GOT3 (cell line): ENCODE measurements around the gene CACNA1D.

ENCODE experiments used
- DNase-seq: peaks from one replicate; lab custom pipeline; 2025; ENCODE audit warnings: mixed read lengths; lab: John Stamatoyannopoulos, UW

Gene CACNA1D

DNA sequence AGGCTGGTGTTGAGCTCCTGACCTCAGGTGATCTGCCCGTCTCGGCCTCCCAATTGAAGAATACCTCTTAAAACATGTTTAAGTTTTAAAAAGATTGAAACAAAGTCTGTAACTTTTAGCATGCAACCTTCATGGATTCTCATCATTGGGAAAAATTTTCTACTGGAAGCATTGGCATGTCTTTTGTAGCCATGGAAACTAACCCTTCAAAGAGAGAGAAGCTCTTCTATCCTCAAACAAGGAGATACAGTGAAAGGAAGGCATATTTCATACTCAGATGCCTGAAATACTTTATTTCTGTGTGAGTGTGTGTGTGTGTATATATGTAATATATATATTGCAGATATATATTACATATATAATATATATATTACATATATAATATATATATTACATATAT lies 196.9 kb downstream of the CACNA1D start:
- DNase-seq = no peak

DNA sequence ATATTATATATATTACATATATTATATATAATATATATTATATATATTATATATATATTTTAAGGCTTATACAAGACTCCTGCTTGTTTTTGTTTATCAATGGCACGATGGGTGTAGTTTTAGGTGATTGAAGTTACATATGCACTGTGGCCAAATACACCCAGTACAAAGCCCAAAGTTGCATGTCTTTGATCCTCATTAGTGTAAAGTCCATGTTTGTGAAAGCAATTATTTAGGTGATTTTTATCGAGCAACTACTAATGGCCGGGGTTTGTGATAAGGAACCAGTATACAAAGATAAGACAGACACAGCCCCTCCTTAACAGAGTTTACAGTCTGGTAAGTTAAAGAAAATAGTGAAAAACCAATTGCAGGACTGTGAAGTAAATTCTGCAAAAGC lies 197.5 kb downstream of the CACNA1D start:
- no peak for DNase-seq

DNA sequence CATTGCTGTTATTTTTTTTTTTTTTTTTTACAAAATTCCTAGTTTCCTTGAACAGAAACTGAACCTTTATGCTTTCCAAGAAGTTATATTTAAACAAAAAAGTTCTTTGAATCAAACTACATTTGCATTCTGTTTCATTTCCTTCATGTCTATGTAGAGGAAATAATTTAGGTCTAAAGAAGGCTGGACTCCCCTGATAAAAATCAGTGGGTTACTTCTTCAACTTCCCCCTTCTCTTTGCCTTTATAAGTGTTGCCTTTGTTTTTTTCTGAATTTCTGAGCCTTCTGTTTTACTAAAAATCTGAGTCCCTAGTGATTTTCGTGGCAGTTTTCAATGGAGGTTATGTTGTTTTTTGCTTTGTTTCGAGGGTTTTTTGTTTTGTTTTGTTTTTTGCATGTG lies 199.0 kb downstream of the CACNA1D start:
- DNase-seq = no peak

DNA sequence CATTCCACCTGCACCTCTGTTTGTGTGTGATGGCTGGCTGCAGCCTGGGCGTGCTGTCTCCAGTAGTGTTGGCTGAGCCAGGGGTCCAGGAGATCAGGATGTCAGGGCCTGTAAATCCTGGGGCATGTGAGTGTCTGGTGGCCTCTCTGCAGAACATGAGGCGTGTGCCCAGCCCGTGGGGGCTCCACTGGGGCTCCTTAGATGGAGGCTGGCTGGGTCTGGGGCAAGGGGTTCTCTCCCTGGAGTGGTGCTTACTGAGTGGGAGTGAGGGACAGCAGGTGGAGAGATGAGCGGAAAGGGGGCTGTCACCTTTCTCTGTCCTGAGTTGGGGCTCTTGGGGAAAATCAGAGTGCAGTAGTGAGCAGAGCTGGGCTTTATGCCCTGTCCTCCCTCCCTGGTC lies 199.6 kb downstream of the CACNA1D start:
- DNase-seq = no peak

DNA sequence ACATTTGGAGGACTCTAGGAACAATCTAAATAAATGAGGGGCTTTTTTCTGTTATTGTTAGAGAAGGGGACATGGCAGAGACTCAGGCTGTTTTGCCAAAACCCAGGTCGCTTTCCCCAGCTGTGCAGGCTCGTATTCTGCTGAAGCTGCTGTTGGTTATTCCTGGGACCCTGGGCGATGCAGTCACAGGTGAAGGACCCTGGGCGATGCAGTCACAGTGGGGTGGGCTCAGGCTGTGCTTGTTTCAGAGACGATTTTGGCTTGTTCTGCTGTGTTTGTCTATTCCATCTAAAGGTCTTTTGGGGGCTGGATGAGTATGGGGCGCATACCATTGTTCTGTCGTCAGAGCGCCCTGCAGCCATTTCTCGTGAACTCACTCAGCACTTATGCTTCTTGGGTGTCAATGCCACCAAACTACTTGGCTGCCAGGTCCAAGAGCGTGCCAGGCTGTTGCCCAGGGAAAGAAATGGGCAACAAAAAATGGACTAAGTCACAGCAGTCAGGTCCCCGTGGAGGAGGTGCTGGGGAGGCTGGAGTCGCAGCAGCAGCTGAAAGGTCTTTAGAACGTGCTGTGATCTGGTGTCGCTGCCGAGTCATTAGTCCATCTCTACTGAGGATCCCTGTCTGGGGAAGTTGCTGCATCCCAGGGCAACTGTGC lies 200.4 kb downstream of the CACNA1D start:
- DNase-seq = no peak

DNA sequence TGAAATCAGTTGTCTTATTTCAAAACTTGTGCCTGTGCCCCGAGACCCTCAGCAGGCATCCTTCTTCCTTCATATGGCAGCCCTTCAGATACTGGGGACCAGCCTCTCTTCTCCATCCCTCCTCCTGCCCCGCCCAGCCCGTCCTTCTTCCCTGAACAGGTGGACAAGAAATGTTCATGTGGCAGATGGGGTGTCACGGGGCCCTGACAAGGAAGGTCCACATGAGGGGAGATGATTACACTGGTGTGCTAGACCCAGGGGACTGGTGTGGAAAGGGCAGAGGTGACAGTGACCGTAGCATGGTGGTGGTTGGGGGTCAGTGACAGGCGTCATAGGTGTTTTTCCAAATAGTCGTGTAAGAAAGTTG lies 200.9 kb downstream of the CACNA1D start:
- DNase-seq = no peak

DNA sequence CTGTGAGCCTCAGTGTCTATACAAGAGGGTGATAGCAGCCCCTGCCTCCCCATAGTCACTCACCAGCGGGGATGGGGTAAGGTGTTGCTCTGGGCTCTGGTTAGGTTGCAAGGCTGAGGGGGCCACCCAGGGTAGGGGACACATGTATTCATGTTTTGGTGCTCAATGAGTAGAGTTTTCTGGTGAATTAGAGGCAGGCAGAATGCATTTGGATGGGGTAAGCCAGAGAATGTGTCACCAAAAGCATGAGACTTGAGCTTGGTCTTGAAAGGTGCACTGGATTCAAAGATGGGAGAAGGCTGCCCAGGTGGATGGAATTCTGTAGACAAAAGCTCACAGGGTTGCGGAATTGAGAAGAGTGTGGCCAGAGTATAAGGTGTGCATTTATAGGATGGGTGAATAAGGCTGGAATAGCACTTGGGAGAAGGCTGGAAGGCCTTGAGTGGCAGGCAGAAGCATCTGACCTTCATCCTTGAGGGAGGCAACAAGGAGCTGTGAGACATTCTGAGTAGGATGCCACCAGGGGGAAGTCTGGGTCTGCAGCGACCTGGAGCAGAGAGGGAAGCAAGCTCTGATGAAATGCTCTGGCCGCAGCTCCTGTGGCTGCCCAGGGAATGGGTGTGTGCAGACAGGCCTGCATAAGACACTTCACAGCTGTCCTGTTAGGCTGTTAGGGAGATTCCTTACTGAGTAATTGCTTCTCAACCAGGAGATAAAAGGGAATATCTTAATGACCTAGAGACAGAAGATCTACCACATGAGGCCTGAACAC lies 202.2 kb downstream of the CACNA1D start:
- DNase-seq = no peak

DNA sequence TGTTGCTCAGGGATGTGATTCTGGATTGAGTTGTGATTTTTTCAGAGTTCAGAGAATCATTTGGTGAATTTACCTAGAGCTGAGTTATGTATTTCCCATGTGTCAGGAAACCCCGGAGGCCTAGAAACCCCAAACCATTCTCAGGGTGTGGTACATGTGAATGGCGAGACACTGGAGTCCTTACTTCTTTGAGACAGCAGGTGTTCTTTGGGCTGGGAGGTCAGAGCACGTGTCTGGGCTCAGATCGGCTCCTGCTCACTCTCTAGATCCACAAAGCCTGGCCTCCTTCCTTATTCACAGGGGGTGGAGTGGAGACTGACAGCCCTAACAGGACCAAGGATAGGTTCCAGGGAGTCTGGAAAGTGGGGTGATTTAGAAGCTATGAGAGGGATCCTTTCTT lies 206.0 kb downstream of the CACNA1D start:
- DNase-seq = no peak

DNA sequence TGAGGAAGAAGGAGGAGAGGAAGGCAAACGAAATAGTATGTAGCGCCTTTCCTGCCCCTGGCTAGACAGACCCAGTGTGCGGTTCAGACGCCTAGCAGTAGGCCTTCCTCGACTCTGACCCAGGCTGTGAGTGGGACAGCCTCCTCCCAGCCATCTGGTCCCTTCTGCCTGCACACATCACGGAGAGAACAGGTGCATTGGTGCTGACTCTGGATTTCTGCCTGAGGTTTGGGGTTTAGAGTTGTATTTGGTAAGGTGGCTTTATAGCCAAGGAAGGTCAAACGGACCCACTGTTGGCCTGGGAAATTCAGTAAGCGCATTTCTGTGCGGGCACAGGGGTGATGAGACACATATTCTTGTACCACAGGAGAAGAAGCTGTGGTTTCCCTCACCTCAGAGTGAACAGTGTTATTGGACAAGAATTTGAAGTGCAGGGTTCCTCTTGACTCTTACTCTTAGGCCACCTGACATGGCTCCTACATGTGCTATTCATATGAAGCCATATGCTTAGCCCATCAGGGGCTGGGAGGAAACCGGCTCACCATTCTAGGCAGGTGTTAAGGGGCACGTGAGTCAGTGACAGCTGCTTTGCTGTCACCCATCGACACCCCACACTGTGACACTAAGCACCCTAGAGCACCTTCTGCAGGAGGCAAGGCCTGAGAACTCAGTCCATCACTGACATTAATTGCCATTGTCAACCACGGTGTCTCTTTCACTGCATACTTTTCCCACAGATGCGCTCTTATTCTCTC lies 208.5 kb downstream of the CACNA1D start:
- no peak for DNase-seq

DNA sequence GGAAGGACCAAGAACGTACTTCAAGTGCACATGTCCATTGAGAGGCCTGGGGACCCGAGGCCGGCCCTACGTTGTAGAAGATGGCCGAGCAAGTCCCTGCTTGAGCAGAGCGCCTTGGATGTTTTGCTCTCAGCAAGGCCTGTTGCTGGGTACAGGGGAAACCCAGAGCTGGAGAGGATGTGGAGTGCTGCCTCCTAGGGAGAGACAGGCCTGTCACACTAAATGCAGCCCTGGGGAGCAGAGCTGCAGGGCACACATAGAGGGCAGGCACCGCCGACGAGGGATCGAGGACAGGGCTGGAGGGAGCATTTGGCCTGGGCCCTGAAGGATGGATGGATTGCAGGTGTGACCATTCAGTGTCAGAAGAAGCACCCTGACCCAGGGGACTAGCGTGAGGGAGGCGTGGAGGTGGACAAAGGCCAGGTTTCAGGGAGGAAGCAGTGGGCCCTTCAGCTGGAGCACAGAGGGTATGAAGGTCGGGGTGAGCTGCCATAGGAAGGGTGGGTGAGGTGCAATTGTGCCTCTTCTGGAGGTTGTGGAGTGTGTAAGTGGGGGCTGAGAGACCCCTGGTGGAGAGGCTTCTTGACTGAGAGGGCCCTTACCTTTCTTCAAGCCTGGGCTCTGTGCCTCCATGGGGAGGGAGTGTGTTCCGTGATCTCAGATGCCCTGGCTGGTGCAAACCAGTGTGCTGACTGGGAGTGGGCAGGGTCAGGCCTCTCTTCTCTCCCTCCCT lies 209.4 kb downstream of the CACNA1D start:
- DNase-seq = no peak

DNA sequence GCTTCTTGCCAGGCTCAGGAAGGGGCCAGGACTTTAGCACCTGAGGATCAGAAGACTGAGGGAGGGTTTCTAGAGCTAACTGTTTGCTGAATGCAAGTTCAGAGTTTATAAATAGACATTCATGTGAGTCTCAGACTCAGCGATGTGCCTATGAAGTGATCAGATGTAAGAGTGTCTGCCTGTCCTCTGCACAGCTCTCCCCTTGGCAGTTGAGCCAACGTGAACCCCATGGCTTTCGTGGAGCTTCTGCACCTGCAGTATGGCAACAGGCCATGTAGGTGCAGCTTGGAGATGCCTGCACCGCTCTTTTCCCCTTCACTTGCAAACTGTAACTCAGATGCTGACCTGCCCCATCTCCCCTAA lies 209.9 kb downstream of the CACNA1D start:
- no peak for DNase-seq

DNA sequence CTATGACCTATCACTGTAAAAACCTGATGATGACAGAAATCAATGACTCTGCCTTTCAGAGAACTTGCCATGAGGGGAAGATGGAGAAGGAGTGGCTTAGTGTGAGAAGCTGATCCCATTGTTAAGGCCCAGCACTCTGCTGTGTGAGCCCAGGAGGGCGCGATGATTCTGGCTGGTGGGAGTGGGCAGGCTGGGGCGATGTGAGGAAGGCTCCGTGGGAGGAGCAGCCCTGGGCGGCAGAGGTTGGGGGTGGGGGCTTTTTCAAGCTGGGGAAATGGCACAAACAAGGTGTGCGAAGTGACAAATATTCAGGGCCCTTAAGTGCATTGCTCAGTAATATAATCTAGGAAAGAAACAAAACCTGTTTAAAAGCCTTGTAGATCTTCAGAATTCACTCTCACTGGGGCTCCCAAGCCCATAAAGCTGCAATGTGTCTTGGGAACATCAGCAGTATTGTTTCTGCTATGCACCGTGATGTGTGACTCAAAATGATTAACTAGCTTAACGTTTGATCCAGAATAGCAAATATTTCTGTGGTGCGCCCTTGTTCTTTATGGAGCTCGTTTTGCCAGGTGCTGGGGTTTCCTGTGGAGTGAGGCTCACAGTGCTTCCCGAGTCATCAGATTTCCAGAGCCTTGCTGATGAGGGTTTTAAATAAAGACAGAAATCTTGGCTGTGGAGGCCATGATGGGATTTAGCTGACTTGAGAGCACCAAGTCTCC lies 210.8 kb downstream of the CACNA1D start:
- DNase-seq = no peak

DNA sequence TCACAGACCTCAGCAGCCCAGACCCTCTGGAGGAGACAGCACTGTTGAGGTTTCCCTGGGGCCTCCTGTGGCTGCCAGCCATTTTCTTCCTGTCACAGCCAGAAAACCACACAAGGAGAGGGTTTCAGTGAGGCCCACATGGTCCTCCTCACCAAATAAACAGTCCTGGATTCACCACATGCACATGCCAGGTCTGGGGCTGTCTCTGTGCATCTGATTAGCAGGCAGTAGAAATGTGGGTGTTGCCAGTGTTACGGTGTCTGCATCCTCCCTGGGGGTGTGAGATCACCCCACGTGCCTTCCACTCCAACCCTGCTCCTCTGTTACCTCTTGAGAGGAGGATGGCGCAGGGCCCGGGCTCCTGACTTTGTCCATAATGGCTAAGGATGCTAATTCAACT lies 211.4 kb downstream of the CACNA1D start:
- no peak for DNase-seq

DNA sequence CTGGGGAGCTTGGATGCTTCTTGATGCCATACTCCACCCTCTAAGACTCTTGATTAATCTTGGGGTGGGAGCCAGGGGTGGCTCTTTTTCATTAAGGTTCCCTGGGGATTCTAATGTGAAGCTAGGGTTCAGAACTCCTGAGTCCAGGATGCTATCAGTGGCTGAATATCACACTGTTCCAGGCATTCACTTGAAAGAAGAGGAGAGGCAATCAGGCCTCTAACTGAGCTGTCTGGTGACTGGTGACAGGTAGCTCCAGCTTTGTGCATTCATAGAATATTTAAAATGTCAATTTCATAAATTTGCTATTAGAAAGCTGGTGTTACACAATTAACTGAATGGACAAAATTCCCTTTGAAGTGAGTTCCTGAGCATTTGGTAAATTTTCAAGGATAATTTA lies 212.8 kb downstream of the CACNA1D start:
- DNase-seq = no peak

DNA sequence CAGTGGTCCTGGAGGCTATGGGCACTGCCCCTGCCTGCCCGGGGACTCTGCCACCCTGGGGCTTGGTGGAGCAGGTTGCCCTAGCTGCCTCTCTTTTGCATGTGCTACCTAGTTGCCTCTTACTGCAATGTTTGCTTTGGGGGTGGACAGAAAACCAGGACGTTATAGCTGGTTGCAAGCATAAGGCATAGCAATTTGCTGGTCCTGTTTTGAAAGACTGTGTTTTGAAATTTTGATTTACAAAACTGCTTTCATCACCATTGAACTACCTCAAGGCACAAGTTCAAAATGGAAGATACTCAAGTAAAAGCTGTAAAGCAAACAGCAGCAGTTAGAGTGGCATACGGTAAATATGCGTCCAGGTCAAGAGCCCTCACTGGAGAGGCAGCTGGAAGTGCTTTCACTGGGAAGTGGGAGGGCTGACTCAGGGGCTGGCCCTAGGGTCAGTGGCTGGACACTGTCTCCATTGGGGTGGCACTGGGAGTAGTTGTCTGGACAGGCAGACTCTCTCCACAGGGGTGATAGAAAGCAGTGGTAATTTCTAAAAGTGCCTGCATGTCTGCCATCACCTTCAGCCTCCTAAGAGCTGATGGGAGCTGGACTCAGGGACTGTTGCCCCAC lies 213.7 kb downstream of the CACNA1D start:
- DNase-seq = no peak

DNA sequence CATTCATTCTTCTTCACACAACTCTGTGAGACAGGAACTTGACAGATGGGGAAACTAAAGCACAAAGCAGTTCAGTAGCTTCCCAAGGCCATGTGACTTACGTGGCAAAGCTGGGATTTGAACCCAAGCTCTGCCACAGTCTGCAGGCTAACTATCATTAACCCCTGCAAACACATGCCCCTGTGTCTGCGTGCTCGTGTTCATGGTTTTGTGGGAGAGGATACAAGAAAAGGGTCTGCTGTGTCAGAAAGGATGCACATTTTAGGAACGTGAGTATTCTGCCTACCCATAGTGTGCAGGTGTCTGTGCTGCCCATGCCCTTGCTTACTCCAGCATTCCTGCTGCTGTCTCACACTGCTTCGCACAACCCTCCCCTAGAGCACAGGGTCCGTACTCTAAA lies 214.8 kb downstream of the CACNA1D start:
- DNase-seq = no peak

DNA sequence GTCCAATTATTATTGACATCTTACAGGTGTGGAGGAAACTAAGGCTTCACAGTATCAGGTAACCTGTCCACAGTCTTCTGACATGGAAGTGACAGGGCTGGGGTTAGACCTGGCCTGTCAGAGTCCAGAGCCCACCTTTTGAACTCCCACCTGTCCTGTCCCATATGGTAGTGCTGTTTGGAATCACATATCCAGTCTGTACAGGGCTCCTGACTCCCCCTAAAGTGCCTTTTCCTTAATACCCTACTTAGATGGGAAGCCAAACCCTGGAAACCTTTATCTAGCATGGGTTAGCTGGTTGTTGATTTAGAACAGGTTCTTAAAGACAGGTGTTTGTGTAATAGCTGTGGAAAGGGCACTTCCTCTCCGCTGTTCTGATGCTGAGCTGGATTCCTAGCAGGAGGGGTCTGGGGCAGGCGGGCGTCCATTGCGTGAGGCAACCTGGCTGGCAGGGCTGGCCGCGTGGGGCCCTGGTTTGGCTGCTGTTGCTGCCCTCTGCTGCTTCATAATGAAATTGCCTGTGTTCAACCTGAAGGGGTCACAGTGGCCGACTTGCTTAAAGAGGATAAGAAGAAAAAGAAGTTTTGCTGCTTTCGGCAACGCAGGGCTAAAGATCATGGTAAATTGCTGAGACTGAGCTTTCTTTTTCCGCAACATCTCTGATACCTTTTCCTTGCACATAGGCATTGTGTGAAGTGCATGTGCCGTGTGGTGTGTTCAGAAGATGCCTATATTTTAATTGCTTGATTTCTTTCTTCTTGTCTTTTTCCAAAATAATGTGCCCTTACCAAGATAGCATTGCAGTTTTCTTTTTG lies 215.7 kb downstream of the CACNA1D start:
- no peak for DNase-seq

DNA sequence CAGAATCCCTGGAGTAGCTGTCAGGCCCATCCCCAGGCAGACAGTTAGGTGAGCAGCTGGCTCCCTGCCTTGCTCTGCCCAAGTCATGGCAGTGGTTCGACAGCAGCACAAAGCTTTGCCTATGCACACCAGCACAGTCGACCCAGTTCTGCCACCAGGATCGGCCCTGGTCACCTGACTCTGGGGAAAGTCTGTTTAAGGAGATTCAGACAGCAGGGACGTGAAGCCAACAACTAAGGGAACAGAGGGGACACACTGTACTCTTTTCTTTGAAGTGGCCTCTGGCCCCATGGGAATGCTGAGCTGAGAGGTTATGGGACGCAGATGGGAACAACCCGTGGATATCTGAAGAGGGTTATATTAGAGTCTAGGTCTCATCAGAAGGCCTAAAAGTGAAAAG lies 217.0 kb downstream of the CACNA1D start:
- no peak for DNase-seq

DNA sequence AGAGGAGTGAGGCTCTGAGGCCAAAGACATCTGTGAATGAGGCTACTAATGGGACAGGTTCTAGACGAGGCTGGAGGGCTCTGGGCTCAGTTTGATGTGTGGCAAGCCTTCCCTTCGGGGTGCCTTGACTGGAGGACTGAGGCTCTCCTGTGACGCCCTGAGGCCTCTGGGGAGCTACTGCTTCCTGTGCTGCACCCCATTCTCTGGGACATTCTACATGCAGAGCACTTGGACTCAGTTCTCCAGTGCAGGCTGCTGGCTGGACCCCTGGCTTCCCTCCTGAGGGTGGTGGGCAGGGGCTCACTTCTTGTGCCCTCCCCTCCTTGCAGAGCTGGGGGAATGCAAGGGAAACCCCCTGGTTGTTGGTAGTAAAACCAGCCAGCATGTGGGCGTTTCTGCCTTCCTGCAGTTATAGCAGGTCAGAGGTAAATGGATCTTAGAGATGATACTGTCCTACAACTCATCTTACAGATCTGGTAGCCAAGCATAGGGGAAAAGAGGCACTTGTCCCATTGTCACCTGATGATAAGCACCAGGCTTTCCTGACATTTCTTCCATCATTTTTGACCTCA lies 218.5 kb downstream of the CACNA1D start:
- no peak for DNase-seq

DNA sequence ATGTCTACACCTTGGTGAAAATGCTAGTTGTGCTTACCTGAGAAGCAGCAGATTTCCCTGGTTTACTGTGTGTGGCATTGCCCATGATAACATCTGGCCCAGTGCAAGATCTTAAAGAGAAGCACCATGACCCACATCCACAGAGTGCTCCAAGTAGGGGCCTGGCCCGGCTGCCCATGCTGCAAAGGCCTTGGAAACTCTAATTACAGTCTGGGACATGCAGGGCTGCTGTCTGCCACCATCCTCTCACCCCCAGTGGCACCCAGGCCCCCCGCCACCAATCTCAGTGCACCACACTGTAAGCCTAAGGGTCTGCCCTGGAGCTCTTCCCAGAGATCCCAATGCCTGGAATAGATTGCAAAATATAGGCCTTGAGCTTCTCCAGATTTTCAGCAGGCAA lies 219.2 kb downstream of the CACNA1D start:
- no peak for DNase-seq
